Testis (tissue), 2 donors: ENCODE data around the gene HNRNPK.

Source experiments
- POLR2A ChIP-seq: fragments of 450-650 bp; IDR thresholded peaks from one replicate; pipeline ENCODE4 v1.6.1; 2017; ENCODE audit warnings: antibody characterized with exemption, mild to moderate bottlenecking, moderate library complexity
- TF ChIP-seq, protein P1 (sequence below), 3 experiments: fragments of 450-650 bp in 2 of 3; fragments of 200-600 bp in 1 of 3; sonication (generic) in 1 of 3; IDR thresholded peaks; one replicate each; pipeline ENCODE4 v1.5.1; 2016 to 2019; ENCODE audit warnings: antibody characterized with exemption in 3 of 3, mild to moderate bottlenecking in 2 of 3, moderate library complexity in 1 of 3

DNA sequence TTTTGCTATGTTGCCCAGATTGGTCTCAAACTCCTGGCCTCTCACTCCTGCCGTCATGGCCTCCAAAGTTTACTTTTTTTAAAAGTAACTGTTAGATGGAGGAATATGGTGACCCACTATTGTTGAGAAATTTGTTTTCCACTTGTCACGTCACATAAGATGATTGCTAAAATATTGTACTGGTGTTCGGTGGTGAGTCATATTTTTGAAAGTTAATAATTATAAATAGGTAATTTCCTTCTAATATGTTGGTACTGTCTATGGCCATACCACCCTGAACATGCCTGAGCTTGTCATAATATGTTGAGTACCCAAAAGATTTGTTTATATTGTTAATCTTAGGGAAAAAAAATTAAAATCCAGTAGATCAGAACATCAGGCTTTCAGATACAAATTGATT, 23.2 kb upstream of the HNRNPK start:
- no peak for TF ChIP-seq POLR2A
- TF ChIP-seq, protein P1, sequence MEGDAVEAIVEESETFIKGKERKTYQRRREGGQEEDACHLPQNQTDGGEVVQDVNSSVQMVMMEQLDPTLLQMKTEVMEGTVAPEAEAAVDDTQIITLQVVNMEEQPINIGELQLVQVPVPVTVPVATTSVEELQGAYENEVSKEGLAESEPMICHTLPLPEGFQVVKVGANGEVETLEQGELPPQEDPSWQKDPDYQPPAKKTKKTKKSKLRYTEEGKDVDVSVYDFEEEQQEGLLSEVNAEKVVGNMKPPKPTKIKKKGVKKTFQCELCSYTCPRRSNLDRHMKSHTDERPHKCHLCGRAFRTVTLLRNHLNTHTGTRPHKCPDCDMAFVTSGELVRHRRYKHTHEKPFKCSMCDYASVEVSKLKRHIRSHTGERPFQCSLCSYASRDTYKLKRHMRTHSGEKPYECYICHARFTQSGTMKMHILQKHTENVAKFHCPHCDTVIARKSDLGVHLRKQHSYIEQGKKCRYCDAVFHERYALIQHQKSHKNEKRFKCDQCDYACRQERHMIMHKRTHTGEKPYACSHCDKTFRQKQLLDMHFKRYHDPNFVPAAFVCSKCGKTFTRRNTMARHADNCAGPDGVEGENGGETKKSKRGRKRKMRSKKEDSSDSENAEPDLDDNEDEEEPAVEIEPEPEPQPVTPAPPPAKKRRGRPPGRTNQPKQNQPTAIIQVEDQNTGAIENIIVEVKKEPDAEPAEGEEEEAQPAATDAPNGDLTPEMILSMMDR (IDR thresholded peaks at IDR 0.05): no peak
